HCT116 (cell line): ENCODE results near the gene HOMER1. TPM values are rescaled to one million over a fixed set of nuclear protein-coding genes. Genes with fewer than 3 reads are reported as not detected.

Experiments used
- ELF1 ChIP-seq: IDR thresholded peaks from 2 replicates; pipeline ENCODE4 v1.6.1; 2012; ENCODE audit warnings: low read depth, borderline replicate concordance
- EZH2 ChIP-seq: fragments of 200-600 bp; sonication (generic); IDR thresholded peaks from 2 replicates; pipeline ENCODE4 v1.6.1; 2017; ENCODE audit warnings: antibody characterized with exemption, mixed run types
- EZH2phosphoT487 ChIP-seq: fragments of 200-600 bp; IDR thresholded peaks from 2 replicates; pipeline ENCODE4 v1.6.1; 2018; ENCODE audit warnings: antibody characterized with exemption, borderline replicate concordance
- POLR2A ChIP-seq: IDR thresholded peaks from 2 replicates; pipeline ENCODE4 v1.7.0; 2011; ENCODE audit warnings: borderline replicate concordance; ENCODE audit not compliant: insufficient read depth, insufficient read length; ENCODE audit errors: extremely low read depth
- REST ChIP-seq: IDR thresholded peaks from 2 replicates; pipeline ENCODE4 v1.6.1; 2012; ENCODE audit warnings: low read depth
- SRF ChIP-seq: IDR thresholded peaks from 2 replicates; pipeline ENCODE4 v1.6.1; 2012; ENCODE audit warnings: low read depth
- YY1 ChIP-seq: IDR thresholded peaks from 2 replicates; pipeline ENCODE4 v1.6.1; 2011; ENCODE audit warnings: low read length, low read depth, moderate library complexity, mild to moderate bottlenecking; ENCODE audit not compliant: insufficient replicate concordance; ENCODE audit errors: extremely low read depth
- ZFX ChIP-seq: fragments of 450-650 bp; IDR thresholded peaks from 2 replicates; pipeline ENCODE4 v1.6.1; 2017
- ZNF274 ChIP-seq: fragments of 200-500 bp; sonication (Bioruptor generic); IDR thresholded peaks from 2 replicates; pipeline ENCODE4 v1.6.1; 2014; ENCODE audit warnings: mild to moderate bottlenecking, low read depth, low read length, inconsistent platforms
- total RNA-seq: library from RNA; stranded (reverse); gene quantifications from one replicate; pipeline ENCODE4 v1.2.1, GENCODE V29; 2021; ENCODE audit not compliant: unreplicated experiment
- TF ChIP-seq, protein P1 (sequence below): IDR thresholded peaks from 2 replicates; pipeline ENCODE4 v1.6.1; 2011; ENCODE audit warnings: mild to moderate bottlenecking, low read length, moderate library complexity; ENCODE audit not compliant: insufficient replicate concordance; ENCODE audit errors: extremely low read depth

Gene HOMER1
- total RNA-seq, 1 experiment from 2014 or later: 21.4 TPM

DNA sequence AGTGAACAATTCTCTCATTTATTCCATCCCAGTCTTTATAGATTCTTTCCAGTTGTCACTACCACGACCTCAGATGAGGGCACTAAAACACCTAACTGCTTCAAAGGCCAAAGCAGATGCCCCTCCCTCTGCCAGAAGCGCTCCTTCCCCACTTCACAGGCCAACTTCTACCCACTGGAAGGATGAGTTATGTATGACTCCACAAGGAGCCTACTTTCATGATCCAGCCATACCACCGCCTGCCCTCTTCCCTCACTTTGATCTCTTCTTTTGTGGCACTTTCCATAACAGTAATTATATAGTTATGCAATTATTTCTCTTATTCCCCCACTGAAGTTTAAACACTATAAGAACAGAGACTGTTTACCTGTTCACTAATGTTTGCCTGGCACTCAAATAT is 93.7 kb downstream of the HOMER1 start (continued):
- no peak for TF ChIP-seq EZH2phosphoT487
- no peak for TF ChIP-seq EZH2
- TF ChIP-seq ZFX: no peak
- TF ChIP-seq ZNF274: no peak
- TF ChIP-seq, protein P1, sequence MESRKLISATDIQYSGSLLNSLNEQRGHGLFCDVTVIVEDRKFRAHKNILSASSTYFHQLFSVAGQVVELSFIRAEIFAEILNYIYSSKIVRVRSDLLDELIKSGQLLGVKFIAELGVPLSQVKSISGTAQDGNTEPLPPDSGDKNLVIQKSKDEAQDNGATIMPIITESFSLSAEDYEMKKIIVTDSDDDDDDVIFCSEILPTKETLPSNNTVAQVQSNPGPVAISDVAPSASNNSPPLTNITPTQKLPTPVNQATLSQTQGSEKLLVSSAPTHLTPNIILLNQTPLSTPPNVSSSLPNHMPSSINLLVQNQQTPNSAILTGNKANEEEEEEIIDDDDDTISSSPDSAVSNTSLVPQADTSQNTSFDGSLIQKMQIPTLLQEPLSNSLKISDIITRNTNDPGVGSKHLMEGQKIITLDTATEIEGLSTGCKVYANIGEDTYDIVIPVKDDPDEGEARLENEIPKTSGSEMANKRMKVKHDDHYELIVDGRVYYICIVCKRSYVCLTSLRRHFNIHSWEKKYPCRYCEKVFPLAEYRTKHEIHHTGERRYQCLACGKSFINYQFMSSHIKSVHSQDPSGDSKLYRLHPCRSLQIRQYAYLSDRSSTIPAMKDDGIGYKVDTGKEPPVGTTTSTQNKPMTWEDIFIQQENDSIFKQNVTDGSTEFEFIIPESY: peak; percentile 53
- TF ChIP-seq YY1: peak; percentile 27
- no peak; the same call in 1 of the 2 replicates for TF ChIP-seq SRF
- no peak for TF ChIP-seq ELF1
- TF ChIP-seq REST: no peak
- no peak for TF ChIP-seq POLR2A
- TF ChIP-seq, all 23 proteins: peak for 9
